ENCODE data around the gene QPCT.

GRCh38 chr2:37388074-37388473 is 43.6 kb downstream of the QPCT start:
- TF ChIP-seq POLR2A (IDR thresholded peaks at IDR 0.05), result no peak
- TF ChIP-seq CTCF (IDR thresholded peaks at IDR 0.05), result no peak
